Lung (tissue), 12 donors: ENCODE measurements around the gene RFK. TPM values are rescaled to one million over a fixed set of nuclear protein-coding genes. Genes with fewer than 3 reads are reported as not detected.

Source experiments
- ATAC-seq: fragments of 200-7000 bp; cut with Tn5 transposase; one replicate; pipeline ENCODE4 v1.9.1; 2020; ENCODE audit warnings: moderate number of reproducible peaks; ENCODE audit not compliant: insufficient read depth, low FRiP score
- DNase-seq, 3 donors: peaks; one replicate each; pipeline ENCODE4 v3.0.0-alpha.2; 2013 to 2017
- H3K27ac ChIP-seq, 2 donors: one replicate each; pipeline ENCODE4 v1.5.1; 2013; ENCODE audit warnings: mild to moderate bottlenecking in 2 of 2, moderate library complexity in 2 of 2, control low read depth in 1 of 2, inconsistent platforms in 1 of 2, low read depth in 1 of 2, low read length in 1 of 2
- H3K27me3 ChIP-seq, 3 donors: one replicate each; pipeline ENCODE4 v1.5.1; 2013; ENCODE audit warnings: low read length in 2 of 3; ENCODE audit not compliant: control insufficient read depth in 3 of 3, insufficient read depth in 3 of 3
- H3K36me3 ChIP-seq, 4 donors: one replicate each; pipeline ENCODE4 v1.5.1; 2013; ENCODE audit warnings: low read length in 4 of 4, mild to moderate bottlenecking in 1 of 4, moderate library complexity in 1 of 4; ENCODE audit not compliant: control insufficient read depth in 4 of 4, insufficient read depth in 4 of 4
- H3K4me1 ChIP-seq, 5 donors: one replicate each; pipeline ENCODE4 v1.5.1; 2013; ENCODE audit warnings: low read length in 5 of 5, mild to moderate bottlenecking in 2 of 5, moderate library complexity in 1 of 5; ENCODE audit not compliant: control insufficient read depth in 5 of 5, insufficient read depth in 5 of 5
- H3K4me3 ChIP-seq: one replicate; pipeline ENCODE4 v1.5.1; 2013; ENCODE audit warnings: mild to moderate bottlenecking, control low read depth, moderate library complexity
- H3K9ac ChIP-seq, 2 donors: one replicate each; pipeline ENCODE4 v1.5.1; 2013; ENCODE audit warnings: low read length in 2 of 2, control low read depth in 1 of 2; ENCODE audit not compliant: insufficient read depth in 1 of 2
- H3K9me3 ChIP-seq, 4 donors: one replicate each; pipeline ENCODE4 v1.5.1; 2013; ENCODE audit warnings: low read length in 3 of 4, mild to moderate bottlenecking in 1 of 4, moderate library complexity in 1 of 4; ENCODE audit not compliant: control insufficient read depth in 4 of 4, insufficient read depth in 3 of 4
- WGBS, 2 donors: extraction: QIAGEN DNeasy Blood & Tissue Kit; methylation state at CpG; one replicate each; pipeline ENCODE4 v1.1.7; 2013; 5-methylcytosine and 5-hydroxymethylcytosine counted together
- polyA plus RNA-seq, 2 donors: library from polyadenylated mRNA; stranded (reverse); fragments of 200-250 nt; gene quantifications; one replicate each; pipeline ENCODE4 v1.2.1, GENCODE V29; 2013
- total RNA-seq, 2 donors: library from RNA; depleted of rRNA in 1 of 2; stranded (reverse); fragments of >200 nt in 1 of 2; gene quantifications; one replicate each; pipeline ENCODE4 v1.2.1, GENCODE V29; 2014 to 2021
- TF ChIP-seq, protein P1 (sequence below): IDR thresholded peaks from 2 replicates; pipeline ENCODE4 v1.5.1; 2012; ENCODE audit warnings: mild to moderate bottlenecking; ENCODE audit errors: control extremely low read depth, extremely low read depth
- donor health status: control.
- donor health status: control.
- donor health status: Bipolar disorder and iron deficiency.
- donor health status: healthy.
- donor health status: DM: yes; HTN: yes; CAD: no.

RFK gene
- total and polyA plus RNA-seq, 4 donors = 9.3 to 17.4 (median 15.5) TPM

DNA sequence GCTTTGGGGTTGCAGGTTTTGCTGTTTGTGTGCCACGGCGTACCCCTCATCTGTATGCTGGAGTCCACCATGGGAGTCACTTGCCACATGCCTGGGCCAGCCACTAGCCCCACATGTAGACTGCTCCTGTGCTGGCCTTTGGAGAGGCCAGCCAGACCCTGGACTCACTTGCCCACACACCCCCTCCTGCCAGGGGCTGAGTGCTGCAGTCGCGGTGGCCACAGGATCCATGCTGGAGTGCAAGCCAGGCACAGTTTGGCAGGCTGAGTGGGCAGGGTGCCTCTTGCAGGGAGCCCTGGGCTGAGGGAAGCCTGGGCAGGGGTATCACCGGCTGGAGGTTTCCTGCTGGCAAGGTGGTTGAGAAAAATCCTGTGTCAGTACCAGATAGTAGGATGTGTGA lies 39.2 kb upstream of the RFK start:
- DNase-seq = no peak
- Histone ChIP-seq H3K4me1 (no peaks in the 10 kb centered on the region), H3K27ac (no peak overlapping the region), H3K36me3 (no peaks in the 10 kb centered on the region), H3K4me3 (no peak overlapping the region), H3K9me3 (no peaks in the 10 kb centered on the region), H3K9ac (no peak overlapping the region), H3K27me3 (no peaks in the 10 kb centered on the region)
- 91 to 92% methylated on average over 5 of the region's 5 CpGs for WGBS, 2 donors
- TF ChIP-seq, protein P1, sequence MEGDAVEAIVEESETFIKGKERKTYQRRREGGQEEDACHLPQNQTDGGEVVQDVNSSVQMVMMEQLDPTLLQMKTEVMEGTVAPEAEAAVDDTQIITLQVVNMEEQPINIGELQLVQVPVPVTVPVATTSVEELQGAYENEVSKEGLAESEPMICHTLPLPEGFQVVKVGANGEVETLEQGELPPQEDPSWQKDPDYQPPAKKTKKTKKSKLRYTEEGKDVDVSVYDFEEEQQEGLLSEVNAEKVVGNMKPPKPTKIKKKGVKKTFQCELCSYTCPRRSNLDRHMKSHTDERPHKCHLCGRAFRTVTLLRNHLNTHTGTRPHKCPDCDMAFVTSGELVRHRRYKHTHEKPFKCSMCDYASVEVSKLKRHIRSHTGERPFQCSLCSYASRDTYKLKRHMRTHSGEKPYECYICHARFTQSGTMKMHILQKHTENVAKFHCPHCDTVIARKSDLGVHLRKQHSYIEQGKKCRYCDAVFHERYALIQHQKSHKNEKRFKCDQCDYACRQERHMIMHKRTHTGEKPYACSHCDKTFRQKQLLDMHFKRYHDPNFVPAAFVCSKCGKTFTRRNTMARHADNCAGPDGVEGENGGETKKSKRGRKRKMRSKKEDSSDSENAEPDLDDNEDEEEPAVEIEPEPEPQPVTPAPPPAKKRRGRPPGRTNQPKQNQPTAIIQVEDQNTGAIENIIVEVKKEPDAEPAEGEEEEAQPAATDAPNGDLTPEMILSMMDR = no peak
- no peak for ATAC-seq

DNA sequence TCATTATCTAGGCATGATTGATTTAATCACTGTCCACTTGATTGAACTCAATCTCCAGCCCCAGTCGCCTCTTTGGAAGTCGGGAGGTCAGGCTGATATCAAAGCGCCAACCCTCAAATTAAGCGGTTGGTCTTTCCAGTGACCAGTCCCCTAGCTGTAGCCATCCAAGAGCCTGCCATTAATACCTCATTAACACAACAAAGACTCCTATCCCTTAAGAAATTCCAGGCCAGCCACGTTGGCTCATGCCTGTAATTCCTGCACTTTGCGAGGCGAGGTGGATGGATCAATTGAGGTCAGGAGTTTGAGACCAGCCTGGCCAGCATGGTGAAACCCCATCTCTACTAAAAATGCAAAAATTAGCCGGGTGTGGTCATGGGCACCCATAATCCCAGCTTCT lies 37.4 kb upstream of the RFK start:
- no peak overlapping the region for H3K27ac ChIP-seq
- DNase-seq = no peak
- H3K36me3 ChIP-seq = no peaks in the 10 kb centered on the region
- H3K9me3 ChIP-seq = no peaks in the 10 kb centered on the region
- H3K9ac ChIP-seq = no peak overlapping the region
- TF ChIP-seq, protein P1 = no peak
- 87 to 95% methylated on average over 8 of the region's 8 CpGs for WGBS, 2 donors
- no peak overlapping the region for H3K4me3 ChIP-seq
- ATAC-seq = no peak
- H3K27me3 ChIP-seq = no peaks in the 10 kb centered on the region
- H3K4me1 ChIP-seq = no peaks in the 10 kb centered on the region

DNA sequence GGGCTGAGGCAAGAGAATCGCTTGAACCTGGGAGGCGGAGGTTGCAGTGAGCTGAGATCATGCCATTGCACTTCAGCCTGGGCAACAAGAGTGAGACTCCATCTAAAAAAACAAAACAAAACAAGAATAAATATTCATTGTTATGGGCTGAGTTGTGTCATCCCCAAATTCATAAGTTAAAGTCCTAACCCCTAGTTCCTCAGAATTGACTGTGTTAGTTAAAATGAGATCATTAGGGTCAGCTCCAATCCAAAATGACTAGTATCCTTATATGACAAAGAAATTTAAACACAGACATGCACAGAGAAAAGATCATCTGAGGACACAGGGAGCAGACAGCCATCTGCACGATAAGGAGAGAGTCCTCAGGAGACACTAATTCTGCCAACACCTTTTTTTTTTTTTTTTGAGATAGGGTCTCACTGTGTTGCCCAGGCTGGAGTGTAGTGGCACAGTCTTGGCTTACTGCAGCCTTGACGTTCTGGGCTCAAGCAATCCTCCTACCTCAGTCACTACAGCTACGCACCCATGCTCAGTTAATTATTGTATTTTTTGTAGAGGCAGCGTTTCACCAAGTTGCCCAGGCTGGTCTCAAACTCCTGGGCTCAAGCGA lies 32.7 kb upstream of the RFK start:
- WGBS, 2 donors = 89 to 92% methylated on average over 7 of the region's 7 CpGs
- Histone ChIP-seq H3K27me3 (no peaks in the 10 kb centered on the region), H3K9ac (no peak overlapping the region), H3K4me1 (no peaks in the 10 kb centered on the region), H3K9me3 (no peaks in the 10 kb centered on the region), H3K27ac (no peak overlapping the region), H3K4me3 (no peak overlapping the region), H3K36me3 (no peaks in the 10 kb centered on the region)
- ATAC-seq (no peak), DNase-seq (no peak)
- TF ChIP-seq, protein P1 = no peak
